DMS153 treated with DMSO at 0.1 percent for 48 hours (cell line): ENCODE data around the gene TMEM41A.
"Not testable (repeated sequence)": the region's sequence is repeated elsewhere in the genome, so short reads cannot be mapped to it uniquely, and the experiment has no call there.

ENCODE experiments used
- DNase-seq: peaks from one replicate; lab custom pipeline; 2025; ENCODE audit not compliant: unreplicated experiment; lab: John Stamatoyannopoulos, UW

The TMEM41A gene

DNA sequence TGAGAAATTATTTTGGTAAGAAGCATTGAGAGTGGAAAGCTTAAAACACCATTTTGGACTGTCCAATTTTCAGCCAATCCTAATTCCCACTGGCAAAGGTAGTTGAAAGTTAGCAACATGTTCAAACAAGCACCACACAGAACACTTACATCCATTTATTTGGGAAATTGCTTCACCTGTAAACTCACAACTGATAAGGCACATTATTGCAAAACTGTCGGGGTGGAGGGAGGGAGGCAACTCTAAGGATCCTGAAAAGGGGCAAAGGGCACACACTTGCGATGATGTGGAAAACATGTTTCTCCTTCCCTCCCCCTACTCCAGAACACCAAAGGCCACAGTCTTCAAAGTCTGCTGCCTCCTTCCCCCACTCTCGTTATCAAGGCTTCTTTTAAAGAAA is 9.4 kb downstream of the TMEM41A start:
- no peak for DNase-seq

DNA sequence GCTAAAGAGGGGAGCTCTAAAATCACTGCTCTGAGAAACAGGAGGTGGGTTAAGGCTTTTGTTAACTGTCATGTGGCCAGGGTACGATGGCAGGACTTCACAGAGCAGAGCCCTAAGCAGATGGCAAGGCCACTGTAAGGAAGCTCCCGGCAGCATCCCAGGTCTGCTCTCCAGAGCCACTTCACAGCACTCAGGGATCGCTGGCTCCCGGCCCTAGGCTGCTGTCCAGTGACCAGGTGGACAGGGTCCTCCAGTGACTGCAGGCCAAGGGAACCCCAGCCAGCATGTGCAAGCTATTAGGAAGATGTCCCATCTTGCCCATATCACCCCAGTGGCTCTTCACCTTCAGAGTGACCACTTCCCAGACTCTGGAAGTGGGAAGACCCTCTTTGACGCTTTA is 10.4 kb downstream of the TMEM41A start:
- DNase-seq = no peak

DNA sequence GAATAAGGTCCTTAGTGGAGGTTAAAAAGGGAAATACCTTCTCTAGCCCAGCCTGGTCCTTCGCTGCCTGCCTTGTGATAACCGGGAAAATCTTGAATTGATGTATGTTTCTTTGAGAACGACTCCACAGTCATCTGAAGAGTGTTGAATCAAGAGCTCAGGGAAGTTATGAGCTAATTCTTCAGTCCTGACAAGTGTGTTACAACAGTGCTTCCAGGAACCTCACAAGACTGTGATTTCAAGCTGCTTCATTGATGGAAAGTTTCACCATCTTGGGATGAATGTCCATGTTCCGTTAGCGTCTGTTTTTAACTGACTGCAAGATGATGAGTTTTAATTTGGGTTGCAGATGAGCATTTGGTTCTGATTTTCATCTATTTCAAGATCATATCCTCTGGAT is 12.4 kb downstream of the TMEM41A start:
- DNase-seq = no peak

DNA sequence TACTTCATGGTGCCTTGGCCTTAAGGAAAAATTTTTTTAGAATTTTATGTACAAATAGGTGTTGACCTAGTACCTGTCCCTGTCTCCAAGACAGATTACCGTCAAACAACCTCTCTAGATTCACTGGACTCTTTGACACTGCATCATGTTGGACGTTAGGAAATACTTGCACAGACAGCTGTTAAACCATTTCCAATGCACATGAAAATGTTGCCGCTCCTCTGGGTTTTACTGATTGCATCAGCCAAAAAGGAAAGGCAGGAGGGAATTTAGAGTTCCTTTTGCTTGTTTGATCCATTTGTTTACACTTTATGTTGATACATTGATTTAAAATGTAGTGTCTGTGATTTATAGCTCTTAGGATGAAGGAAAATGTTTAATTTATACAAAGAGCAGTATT is 14.5 kb downstream of the TMEM41A start:
- no peak for DNase-seq

DNA sequence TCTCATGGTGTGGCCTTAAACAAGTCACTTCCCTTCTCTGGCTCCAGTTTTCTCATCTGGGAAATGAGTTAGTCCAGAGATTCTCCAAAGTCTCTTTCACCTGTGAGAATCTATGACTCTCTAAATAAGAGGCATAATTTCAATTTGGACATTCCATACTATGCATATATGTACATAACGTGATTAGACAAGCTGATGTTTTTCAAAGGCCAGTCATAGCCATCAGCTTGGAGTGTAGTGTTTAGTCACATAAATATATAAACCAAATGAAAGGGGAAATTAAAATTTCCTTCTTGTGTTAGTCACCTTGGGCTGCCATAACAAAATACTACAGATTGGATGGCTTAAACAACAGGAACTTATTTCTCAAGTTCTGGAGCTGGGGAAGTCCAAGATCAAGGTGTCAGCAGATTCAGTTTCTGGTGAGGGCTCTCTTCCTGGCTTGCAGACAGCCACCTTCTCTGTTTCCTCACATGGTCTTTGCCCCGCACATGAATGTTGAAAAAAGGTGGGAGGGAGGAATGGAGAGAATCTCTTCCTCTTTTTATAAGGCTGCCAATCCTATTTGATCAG is 19.4 kb downstream of the TMEM41A start:
- DNase-seq = no peak

DNA sequence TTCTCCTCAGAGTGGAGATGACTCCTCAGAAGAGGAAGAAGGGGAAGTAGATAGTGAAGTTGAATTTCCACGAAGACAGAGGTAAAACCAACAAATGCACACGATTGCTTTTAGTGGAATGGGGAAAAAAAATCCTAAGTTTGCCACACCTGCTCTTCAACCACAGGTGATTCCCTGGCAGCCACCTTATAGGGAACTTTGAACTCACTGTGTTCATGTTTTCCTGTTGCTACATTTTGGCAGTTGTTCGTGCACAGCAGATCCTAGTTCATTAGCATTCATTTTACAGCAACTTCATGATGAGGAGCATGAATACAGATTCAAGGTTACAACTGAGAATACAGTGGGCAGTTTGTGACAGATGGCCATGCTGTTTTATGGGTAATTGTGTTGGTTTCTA is 21.5 kb downstream of the TMEM41A start:
- DNase-seq = no peak

DNA sequence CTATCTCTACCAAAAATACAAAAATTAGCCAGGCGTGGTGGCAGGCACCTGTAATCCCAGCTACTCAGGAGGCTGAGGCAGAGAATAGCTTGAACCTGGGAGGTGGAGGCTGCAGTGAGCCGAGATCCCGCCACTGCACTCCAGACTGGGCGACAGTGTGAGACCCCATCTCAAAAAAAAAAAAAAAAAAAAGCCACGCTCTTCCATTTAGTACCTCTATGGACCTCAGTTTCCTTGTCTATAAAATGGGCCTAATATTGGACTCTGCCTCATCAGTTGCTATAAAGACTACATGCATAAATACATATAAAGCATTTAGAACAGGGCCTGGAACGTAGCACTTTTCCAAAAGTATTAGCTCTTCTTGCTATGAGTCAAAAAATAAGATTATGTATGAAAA is 23.9 kb downstream of the TMEM41A start:
- DNase-seq = not testable (repeated sequence)

DNA sequence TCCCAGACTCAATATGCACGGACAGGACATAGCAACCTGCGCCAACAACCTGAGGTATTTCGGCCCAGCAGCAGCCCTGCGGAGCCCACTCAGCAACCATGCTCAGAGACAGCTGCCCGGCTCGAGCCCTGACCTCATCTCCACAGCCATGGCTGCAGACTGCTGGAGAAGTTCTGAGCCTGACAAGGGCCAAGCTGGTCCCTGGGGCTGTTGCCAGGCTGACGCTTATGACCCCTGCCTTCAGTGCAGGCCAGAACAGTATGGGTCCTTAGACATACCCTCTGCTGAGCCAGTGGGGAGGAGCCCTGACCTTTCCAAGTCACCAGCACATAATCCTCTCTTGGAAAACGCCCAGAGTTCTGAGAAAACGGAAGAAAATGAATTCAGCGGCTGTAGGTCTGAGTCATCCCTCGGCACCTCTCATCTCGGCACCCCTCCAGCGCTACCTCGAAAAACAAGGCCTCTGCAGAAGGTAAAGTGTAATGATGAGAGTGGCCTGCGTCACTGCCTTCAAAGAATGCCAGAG is 25.5 kb downstream of the TMEM41A start:
- DNase-seq = no peak

DNA sequence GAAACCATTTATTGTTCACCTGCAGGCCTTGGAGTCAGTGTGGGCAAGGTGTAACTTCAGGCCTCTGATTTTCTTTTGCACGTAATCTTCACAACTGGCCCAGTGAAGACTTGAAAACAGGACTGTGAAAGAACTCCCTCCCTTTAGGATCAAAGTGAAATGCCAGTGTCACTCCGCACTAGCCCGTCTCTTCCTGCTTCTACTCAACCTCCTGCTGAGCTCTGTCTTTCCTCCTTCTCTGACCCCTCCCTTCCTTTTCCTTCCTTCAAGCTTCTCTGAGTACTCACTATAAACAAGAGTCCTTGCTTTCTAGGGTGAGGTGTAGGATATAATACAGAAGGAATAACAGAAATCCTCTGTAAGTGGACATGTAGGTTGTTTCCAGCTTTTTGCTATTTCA is 28.5 kb downstream of the TMEM41A start:
- DNase-seq = no peak

DNA sequence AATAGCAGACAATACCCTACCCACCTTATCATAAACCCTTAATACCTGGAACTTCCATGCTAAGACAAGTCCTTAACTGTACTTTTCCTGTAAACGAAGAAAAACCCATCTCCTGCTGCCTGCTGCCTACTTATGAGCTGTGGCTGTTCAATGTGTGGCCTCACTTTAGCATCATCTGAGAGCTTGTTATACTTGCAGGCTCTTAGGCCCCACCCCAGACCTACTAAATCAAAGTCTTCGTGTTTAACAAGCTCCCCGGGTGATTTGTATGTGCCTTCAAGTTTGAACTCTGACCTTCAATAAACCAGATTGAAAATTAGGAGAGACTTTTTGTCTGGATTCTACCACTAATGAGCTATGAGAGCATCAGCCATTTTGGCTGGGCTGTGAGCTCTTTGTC is 29.3 kb downstream of the TMEM41A start:
- no peak for DNase-seq

DNA sequence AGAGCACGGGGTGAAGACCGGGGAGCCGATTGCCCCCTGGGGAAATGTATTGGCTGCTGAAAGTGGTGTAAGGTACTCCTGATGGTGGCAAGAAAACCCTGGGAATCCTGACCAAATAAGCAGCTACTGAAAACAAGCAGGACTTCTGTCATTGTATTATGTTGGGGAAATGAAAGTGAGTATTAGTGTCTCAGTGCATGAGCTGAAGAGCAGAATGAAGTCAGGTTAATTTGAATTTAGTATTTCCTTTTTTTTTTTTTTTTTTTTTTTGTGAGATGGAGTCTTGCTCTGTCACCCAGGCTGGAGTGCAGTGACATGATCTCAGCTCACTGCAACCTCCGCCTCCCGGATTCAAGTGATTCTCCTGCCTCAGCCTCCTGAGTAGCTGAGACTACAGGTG is 32.7 kb downstream of the TMEM41A start:
- DNase-seq = not testable (repeated sequence)

DNA sequence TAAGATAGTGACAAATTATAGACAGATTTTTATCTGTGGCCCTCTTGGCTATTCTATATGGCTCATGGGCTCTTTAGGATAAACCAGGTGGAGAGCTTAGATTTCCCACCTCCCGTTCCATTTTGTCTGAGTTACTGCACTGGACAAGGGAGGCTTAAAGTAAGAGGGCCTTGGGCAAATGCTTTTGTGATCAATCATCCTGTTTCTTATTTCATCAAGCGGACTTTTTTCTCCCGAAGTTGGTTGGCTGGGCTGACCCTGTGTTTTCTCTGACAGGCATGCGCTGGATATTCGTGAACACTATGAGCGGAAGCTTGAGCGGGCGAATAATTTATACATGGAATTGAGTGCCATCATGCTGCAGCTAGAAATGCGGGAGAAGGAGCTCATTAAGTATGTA is 33.4 kb downstream of the TMEM41A start:
- no peak for DNase-seq

DNA sequence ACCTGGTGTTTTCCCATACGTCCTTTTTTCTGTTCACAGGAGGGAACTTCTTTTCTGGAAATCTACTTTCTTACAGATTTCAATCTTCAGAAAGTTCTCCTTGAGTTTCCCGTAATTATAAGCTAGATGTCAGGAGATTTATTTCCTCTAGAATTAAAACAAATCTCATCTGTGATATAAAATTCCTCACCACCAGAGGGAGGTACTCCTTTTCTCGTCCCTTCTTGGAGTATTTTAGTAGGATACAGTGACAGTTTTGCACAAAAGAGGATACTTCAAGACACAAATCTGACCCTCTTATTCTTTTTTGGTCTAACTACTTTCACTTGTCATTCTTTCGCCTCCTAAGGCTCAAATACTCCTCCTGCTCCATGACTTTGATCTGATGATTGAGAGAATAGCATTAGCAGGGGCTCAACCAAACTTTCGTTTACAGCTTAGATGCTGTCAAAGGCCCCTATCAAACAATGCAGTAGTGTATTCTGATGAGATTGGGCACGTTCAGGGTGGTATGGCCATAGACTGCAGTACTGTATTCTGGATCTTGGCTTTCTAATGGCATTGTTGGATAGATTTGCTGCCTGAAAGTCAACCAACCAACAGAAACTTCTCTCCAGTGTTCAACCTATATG is 38.0 kb downstream of the TMEM41A start:
- DNase-seq = no peak

DNA sequence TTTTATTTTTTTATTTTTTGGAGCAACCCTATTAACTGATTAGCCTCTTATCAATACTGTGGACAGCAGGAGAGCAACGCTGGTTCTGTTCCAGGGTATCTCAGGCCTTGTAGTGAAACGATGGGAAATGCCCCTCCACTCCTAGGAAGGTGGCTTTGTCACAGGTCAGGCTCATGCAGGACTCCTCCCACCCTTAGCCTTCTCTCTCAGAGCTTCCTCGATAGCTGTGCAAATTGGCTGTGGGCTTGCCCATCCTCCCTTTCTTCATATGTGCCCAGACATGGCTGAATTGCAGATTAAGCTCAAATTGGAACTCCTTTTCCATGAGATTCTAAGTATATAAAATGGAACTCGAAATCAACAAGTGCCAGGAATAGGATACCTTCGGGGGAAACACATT is 38.5 kb downstream of the TMEM41A start:
- DNase-seq = no peak

DNA sequence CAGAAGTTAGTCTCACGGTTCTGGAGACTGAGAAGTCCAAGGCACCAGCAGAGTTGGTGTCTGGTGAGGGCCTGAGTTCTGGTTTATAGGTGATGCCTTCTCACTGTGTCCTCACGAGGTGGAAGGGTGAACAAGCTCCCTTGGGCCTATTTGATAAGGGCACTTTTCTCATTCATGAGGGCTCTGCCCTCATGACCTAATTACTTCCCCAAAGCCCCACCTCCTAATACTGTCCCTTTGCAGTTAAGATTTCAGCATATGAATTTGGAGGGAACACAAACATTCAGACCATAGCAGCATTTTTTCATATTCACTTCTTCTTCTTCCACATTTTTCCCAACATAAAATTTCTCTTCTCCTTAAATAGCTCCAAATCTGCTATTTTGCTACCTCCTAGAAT is 41.5 kb downstream of the TMEM41A start:
- DNase-seq = no peak

DNA sequence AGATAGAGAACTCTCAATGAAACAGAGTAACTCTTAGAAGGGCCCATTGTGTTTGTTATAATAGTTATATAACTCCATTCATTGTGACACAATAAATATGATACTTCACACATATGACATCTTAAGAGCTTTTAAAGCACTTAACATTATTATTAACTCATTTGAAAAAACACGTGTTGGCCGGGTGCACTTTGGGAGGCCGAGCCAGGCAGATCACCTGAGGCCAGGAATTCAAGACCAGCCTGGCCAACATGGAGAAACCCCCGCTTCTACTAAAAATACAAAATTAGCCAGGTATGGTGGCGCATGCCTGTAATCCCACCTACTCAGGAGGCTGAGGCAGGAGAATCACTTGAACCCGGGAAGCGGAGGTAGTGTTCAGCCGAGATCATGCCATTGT is 47.4 kb downstream of the TMEM41A start:
- not testable (repeated sequence) for DNase-seq

DNA sequence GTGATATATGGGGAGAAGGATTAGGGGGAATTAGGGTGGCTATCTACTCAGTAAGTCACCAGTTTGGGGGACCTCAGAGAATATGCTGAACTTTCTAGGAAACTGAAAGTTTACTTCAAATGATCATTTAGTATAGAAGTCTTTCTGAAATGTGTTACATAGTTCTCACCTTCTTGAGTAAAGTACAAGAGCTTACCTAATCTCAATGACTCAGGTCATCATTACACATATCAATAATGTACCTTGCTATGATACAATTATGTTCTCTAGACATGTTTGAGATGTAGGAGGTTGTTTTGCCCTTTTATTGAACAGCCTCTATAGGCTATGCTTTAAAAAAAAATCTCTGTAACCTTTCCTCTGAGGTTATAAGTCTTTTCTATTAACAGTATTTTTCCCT is 50.7 kb downstream of the TMEM41A start:
- DNase-seq = no peak

DNA sequence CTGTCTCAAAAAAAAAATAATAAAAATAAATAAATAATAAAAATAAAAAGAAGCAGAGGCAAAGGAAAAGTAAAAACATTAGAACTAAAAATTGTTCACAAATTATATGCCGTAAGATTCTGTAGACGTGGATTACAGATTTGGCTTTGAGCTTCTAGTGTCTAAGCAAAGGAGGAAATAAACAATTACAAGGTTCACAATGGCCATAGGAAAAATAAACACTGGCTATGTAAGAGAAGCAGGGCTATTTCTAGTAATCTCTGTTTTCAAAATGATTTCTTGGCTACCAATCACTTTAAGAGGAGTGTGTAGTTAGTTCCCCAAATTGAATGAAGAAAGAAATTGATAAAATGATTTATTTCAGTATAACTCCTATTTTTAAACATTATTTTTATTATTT is 54.5 kb downstream of the TMEM41A start:
- DNase-seq = no peak

DNA sequence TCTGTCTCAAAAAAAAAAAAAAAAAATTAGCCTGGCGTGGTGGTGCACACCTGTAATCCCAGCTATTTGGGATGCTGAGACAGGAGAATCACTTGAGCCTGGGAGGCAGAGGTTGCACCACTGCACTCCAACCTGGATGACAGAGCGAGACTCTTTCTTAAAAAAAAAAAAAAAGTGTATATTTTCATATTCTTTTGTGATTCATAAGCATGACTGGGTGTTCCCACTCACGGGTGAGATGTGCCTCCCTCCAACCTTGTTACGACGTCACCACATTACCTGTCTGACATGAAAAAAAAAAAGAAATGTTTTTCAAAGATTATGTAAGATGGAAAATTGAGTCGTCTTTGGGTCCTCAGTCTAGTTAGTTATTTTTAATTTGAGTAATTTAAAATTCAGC is 56.8 kb downstream of the TMEM41A start:
- no peak for DNase-seq

DNA sequence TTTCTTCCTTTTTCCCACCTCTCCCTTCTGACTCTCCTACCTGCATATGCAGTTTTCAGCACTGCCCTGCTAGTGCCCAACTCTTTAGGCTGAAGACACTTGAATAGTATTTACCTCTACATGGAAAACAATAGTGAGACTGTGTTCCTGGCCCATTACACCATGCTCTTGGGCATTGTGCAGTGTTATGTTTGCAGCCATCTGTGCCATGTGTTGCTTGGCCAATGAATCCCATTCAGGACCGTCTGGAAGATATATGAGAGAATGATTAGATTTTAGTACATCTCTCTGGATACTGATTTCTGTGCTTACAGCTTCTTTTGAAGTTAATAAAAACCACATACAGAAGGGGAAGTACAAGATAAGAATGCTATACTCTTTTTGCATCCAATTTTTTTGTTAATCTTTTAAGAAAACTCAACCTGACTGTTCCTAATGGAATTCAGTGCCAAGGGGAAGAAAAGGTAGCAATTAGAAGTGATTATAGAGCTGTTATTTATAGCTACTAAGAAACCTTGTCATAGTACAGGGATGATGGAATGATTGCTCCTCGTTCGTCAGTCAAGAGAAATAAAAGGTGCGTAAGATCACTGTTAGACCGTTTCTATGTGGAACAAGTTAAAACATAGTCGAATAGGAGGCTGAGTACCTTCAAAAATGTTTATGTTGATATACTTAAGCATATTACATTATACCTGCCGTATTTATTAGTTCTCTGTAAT is 58.9 kb downstream of the TMEM41A start:
- no peak for DNase-seq
